ENCODE measurements around the gene ITGB7. TPM values are rescaled to one million over a fixed set of nuclear protein-coding genes. Genes with fewer than 3 reads are reported as not detected.
A peak's percentile ranks its signal among the peaks of the same experiment; 100 is the strongest.

The ITGB7 gene
- total and polyA plus RNA-seq, 10 donors, result 23.9 to 75.5 (median 55.8) TPM

- no peak for DNase-seq
- intact Hi-C loops (cut with DNase I; ENCODE audit: low total_unique reads), result no loop called here
Observed at GRCh38 chr12:53160673-53161072, 46.4 kb downstream of the ITGB7 start.

GRCh38 chr12:53160000-53160399, 47.1 kb downstream of the ITGB7 start:
- no peak for DNase-seq
- no peak for TF ChIP-seq POLR2A (IDR thresholded peaks at IDR 0.05)
- TF ChIP-seq CTCF (IDR thresholded peaks at IDR 0.05 in 8 of 11, conservative IDR thresholded peaks at IDR 0.05 in 3 of 11), result no peak
- TF ChIP-seq POLR2AphosphoS5 (IDR thresholded peaks at IDR 0.05), result no peak
- H3K4me3 ChIP-seq, result no peak overlapping the region
- WGBS, 5 donors, result 85 to 92% (median 90%) methylated on average over 16 of the region's 16 CpGs
- H3K27me3 ChIP-seq (replicated peaks in 1 of 7), result no peaks in the 10 kb centered on the region
- no peaks in the 10 kb centered on the region for H3K9me3 ChIP-seq
- H3K36me3 ChIP-seq, result peaks cover 0 to 26% (median 6%) of the 10 kb centered on the region in 6 donors
- H3K27ac ChIP-seq, result no peak overlapping the region
- peaks cover 0 to 10% (median 8%) of the 10 kb centered on the region in 6 donors for H3K4me1 ChIP-seq
- intact Hi-C loops (cut with DNase I; ENCODE audit: low total_unique reads), result loop anchor here (5.0 kb wide), 1 partner anchor 32 kb away; no protein-coding TSS in a partner anchor

More at GRCh38 chr12:53160673-53161072, 46.4 kb downstream of the ITGB7 start:
- H3K9me3 ChIP-seq, result no peaks in the 10 kb centered on the region
- no peaks in the 10 kb centered on the region for H3K27me3 ChIP-seq (replicated peaks in 1 of 7)
- H3K4me1 ChIP-seq, result peaks cover 0 to 10% (median 8%) of the 10 kb centered on the region in 6 donors
- H3K36me3 ChIP-seq, result peaks cover 0 to 26% (median 6%) of the 10 kb centered on the region in 6 donors
- 83 to 100% (median 96%) methylated on average over 2 of the region's 2 CpGs for WGBS, 5 donors
- no peak overlapping the region for H3K27ac ChIP-seq
- no peak overlapping the region for H3K4me3 ChIP-seq
- TF ChIP-seq CTCF (IDR thresholded peaks at IDR 0.05 in 8 of 11, conservative IDR thresholded peaks at IDR 0.05 in 3 of 11) (no peak), POLR2AphosphoS5 (IDR thresholded peaks at IDR 0.05) (no peak), POLR2A (IDR thresholded peaks at IDR 0.05) (no peak)

GRCh38 chr12:53159195-53159839, 47.7 kb downstream of the ITGB7 start:
- Histone ChIP-seq H3K4me1 (peaks cover 0 to 10% (median 8%) of the 10 kb centered on the region in 6 donors), H3K27me3 (replicated peaks in 1 of 7) (no peaks in the 10 kb centered on the region), H3K27ac (no peak overlapping the region), H3K9me3 (no peaks in the 10 kb centered on the region), H3K36me3 (peaks cover 0 to 26% (median 6%) of the 10 kb centered on the region in 6 donors), H3K4me3 (no peak overlapping the region)
- TF ChIP-seq POLR2A (IDR thresholded peaks at IDR 0.05) (no peak), POLR2AphosphoS5 (IDR thresholded peaks at IDR 0.05) (peak in 2 of 3 donors; percentile 59 to 67), CTCF (IDR thresholded peaks at IDR 0.05 in 8 of 11, conservative IDR thresholded peaks at IDR 0.05 in 3 of 11) (peak; percentile 89 to 99 (median 99))
- peak; percentile 94 for DNase-seq
- intact Hi-C loops (cut with DNase I; ENCODE audit: low total_unique reads), result loop anchor here (5.0 kb wide), 1 partner anchor 33 kb away; no protein-coding TSS in a partner anchor
- WGBS, 5 donors, result 11 to 17% (median 13%) methylated on average over 13 to 14 of the region's 14 CpGs

GRCh38 chr12:53152390-53152789, 54.7 kb downstream of the ITGB7 start:
- no peak overlapping the region for H3K27ac ChIP-seq
- DNase-seq, result no peak
- no peaks in the 10 kb centered on the region for H3K4me1 ChIP-seq
- H3K36me3 ChIP-seq, result no peaks in the 10 kb centered on the region
- no peaks in the 10 kb centered on the region for H3K27me3 ChIP-seq (replicated peaks in 1 of 7)
- no peak for TF ChIP-seq CTCF (IDR thresholded peaks at IDR 0.05 in 8 of 11, conservative IDR thresholded peaks at IDR 0.05 in 3 of 11)
- TF ChIP-seq POLR2A (IDR thresholded peaks at IDR 0.05), result no peak
- TF ChIP-seq POLR2AphosphoS5 (IDR thresholded peaks at IDR 0.05), result no peak
- H3K9me3 ChIP-seq, result no peaks in the 10 kb centered on the region
- no peak overlapping the region for H3K4me3 ChIP-seq
- intact Hi-C loops (cut with DNase I; ENCODE audit: low total_unique reads), result no loop called here
